Measurements from ENCODE around the gene ATP6V1C2. TPM values are rescaled to one million over a fixed set of nuclear protein-coding genes. Genes with fewer than 3 reads are reported as not detected.

The ATP6V1C2 gene
- polyA plus RNA-seq, 1 donor: 11.6 TPM

- Histone ChIP-seq H3K27me3 (ENCODE audit: control insufficient read depth, insufficient read depth, low read length) (peaks cover 32% of the 10 kb centered on the region), H3K4me1 (ENCODE audit: control insufficient read depth, insufficient read depth, low read length) (no peaks in the 10 kb centered on the region), H3K27ac (ENCODE audit: low read length) (no peak overlapping the region), H3K9me3 (ENCODE audit: control insufficient read depth, low read depth, low read length) (no peaks in the 10 kb centered on the region), H3K36me3 (ENCODE audit: control insufficient read depth, insufficient read depth, low read length) (no peaks in the 10 kb centered on the region), H3K4me3 (ENCODE audit: low read length) (no peak overlapping the region)
- no CpG with 5 or more reads among the region's 10 CpGs for WGBS (ENCODE audit: insufficient coverage, low lambda C conversion rate)
- DNase-seq: no peak
Observed at GRCh38 chr2:10833021-10833420, 111.6 kb downstream of the ATP6V1C2 start.

GRCh38 chr2:10834068-10834655, 112.7 kb downstream of the ATP6V1C2 start:
- WGBS (ENCODE audit: insufficient coverage, low lambda C conversion rate): no CpG with 5 or more reads among the region's 8 CpGs
- Histone ChIP-seq H3K9me3 (ENCODE audit: control insufficient read depth, low read depth, low read length) (no peaks in the 10 kb centered on the region), H3K27me3 (ENCODE audit: control insufficient read depth, insufficient read depth, low read length) (peaks cover 28% of the 10 kb centered on the region), H3K4me3 (ENCODE audit: low read length) (no peak overlapping the region), H3K27ac (ENCODE audit: low read length) (no peak overlapping the region), H3K36me3 (ENCODE audit: control insufficient read depth, insufficient read depth, low read length) (no peaks in the 10 kb centered on the region), H3K4me1 (ENCODE audit: control insufficient read depth, insufficient read depth, low read length) (no peaks in the 10 kb centered on the region)
- DNase-seq: no peak

Other genes starting within 250 kb of the ATP6V1C2 start
- 19.4 TPM for gene NOL10, start 31.7 kb upstream of the ATP6V1C2 start, polyA plus RNA-seq
- gene PDIA6, start 91.2 kb downstream of the ATP6V1C2 start, polyA plus RNA-seq: 258 TPM
- 1.3 TPM for gene KCNF1, start 190.3 kb downstream of the ATP6V1C2 start, polyA plus RNA-seq

Data from large intestine (tissue), 3 donors.